ENCODE results near the gene SASH1.

GRCh38 chr6:148304976-148305375, 37.7 kb upstream of the SASH1 start:
- TF ChIP-seq ZNF274 (IDR thresholded peaks at IDR 0.05; ENCODE audit: low read depth, low read length) (no peak), SUZ12 (IDR thresholded peaks at IDR 0.05; ENCODE audit: extremely low read depth, insufficient read depth, insufficient read length) (no peak), YY1 (IDR thresholded peaks at IDR 0.05; ENCODE audit: insufficient read depth, insufficient read length) (no peak)
